Neural progenitor cell (in vitro differentiated cells): Measurements from ENCODE around the gene TSPAN18.

Source experiments
- CTCF ChIP-seq: fragments of 200-600 bp; sonication (generic); IDR thresholded peaks from 2 replicates; pipeline ENCODE4 v1.5.1; 2017; ENCODE audit warnings: antibody characterized with exemption, mild to moderate bottlenecking
- EZH2phosphoT487 ChIP-seq: fragments of 200-600 bp; sonication (generic); IDR thresholded peaks from 2 replicates; pipeline ENCODE4 v1.6.1; 2017; ENCODE audit warnings: antibody characterized with exemption

DNA sequence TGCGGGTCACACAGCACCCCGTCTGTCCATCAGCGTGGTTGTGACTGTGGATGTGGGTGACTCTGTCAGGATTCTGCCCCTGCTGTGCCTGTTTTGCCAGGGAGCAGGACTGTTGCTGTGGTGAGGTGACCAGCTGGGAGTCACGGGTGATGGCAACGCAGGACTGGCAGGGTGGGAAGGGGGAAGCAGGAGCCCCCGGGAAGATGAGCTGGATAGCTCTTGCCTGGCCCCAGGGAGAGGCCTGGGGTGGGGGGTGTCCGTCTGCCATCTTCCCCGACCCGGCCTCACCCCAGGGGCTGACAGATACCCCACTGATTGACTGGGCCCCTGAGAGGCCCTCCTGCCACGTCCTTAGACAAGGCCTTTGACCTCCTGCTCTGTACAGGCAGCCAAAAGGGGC lies 34.3 kb upstream of the TSPAN18 start:
- TF ChIP-seq CTCF (no peak), EZH2phosphoT487 (no peak)
